NCI-H82 treated with DMSO at 0.1 percent for 48 hours (cell line): ENCODE data around the gene MAP3K9.

Experiments
- DNase-seq: peaks from one replicate; lab custom pipeline; 2025; ENCODE audit not compliant: unreplicated experiment; lab: John Stamatoyannopoulos, UW

MAP3K9 gene

DNA sequence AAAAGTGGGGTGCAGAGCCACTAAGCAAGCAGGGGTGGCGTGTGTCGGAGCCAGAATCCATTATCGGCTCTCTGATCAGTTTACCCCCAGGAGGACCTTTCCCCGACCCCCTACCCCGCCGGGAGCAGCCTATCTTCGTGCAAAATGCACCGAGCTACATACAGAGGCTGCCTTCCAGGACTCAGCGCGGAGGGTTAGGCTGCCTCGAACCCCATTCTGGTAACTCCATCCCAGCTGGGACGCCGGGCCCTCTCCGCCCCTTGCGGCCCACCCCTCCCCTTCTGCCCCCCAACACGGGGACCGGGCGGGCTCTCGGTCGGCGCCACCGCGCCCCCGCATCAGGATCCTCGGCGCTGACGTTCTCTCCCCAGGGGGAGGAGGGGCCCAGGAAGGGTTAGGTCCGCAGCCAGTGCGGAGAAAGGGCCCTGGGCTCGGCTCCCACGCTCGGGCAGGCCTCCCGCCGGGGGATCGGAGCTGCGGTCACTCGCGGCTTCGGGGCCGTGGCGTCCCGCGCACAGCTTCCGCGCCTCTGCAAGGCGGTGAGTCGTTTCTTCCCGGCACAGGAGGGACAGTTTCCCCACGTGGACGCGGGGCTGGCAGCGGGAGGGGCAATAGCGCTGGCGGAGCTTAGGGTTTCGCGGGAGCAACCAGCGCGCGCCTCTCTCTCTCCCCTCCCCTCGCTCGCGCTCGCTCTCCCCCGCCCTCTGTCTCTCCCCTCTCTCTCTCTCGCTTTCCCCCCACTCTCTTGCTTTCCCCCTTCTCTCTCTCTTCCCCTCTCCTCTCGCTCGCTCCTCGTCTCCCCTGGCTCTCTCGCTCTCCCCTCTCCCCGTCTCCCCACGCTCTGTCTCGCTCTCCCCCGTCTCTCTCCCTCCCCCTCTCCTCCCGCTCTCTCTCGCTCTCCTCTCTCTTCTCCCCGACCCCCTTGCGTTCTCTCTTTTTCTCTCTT, 12.5 kb upstream of the MAP3K9 start:
- peak; percentile 21 for DNase-seq

DNA sequence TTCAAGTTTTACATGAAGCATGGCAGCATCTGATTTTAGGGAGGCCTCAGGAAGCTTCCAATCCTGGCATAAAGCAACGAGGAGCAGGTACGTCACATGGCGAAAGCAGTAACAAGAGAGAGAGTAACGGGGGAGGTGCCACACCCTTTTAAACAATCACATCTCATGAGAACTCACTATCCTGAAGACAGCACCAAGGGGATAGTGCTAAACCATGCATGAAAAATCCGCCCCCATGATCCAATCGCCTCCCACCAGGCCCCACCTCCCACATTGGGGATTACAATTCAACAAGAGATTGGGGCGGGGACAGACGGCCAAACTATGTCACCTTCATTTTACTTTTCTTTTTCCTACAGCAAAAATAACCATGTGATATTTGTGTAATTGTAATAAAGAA, 7.2 kb upstream of the MAP3K9 start:
- DNase-seq = peak; percentile 25

DNA sequence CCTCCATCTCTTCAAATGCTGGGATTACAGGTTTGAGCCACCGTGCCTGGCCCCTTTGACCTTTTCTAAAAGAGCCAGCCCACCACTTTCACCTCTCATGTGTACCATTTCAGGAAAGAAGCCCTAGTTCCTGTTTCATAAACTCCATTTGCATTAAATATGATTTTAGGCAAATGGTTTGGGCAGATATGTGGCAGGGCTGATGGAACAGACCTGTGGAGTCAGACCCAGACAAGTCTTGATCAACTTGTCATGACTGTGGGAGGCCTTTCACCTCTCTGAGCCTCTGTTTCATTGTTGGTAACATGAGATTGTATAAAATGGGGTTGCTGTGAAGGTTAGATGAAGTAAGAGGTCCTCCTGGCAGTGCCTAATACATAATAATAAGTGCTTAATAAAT, 5.2 kb upstream of the MAP3K9 start:
- DNase-seq = no peak

GRCh38 chr14:70812124-70812818, 3.0 kb upstream of the MAP3K9 start:
- DNase-seq = no peak

DNA sequence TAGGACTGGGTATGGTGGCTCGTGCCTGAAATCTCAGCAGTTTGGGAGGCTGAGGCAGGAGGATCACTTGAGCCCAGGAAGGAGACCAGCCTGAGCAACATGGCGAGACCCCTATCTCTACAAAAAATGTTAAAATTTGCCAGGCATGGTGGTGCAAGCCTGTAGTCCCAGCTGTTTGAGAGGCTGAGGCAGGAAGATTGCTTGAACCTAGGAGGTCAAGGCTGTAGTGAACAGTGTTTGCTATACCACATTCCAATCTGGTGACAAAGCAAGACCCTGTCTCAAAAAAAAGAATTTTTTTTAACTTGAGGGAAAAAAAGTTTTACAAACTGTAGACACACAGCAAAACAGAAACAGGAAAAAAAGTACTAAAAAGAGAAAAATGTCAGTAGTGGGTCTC, 2.3 kb upstream of the MAP3K9 start:
- no peak for DNase-seq

GRCh38 chr14:70811050-70811449, 1.7 kb upstream of the MAP3K9 start:
- no peak for DNase-seq

DNA sequence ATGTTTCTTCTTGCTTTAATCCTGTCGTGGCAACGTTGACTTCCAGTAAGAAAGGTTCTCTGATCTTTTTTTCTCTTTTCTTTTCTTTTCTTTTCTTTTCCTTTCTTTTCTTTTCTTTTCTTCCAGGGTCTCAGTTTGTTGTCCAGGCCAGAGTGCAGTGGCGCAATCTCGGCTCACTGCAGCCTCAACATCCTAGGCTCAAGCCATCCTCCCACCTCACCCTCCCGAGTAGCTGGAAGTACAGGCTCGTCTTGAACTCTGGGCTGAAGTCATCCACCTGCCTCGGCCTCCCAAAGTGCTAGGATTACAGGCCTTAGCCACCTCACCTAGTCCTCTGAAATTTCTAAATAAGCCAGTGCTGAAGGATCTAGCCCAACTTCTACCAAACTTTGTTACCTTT, 1.3 kb upstream of the MAP3K9 start:
- DNase-seq = no peak

DNA sequence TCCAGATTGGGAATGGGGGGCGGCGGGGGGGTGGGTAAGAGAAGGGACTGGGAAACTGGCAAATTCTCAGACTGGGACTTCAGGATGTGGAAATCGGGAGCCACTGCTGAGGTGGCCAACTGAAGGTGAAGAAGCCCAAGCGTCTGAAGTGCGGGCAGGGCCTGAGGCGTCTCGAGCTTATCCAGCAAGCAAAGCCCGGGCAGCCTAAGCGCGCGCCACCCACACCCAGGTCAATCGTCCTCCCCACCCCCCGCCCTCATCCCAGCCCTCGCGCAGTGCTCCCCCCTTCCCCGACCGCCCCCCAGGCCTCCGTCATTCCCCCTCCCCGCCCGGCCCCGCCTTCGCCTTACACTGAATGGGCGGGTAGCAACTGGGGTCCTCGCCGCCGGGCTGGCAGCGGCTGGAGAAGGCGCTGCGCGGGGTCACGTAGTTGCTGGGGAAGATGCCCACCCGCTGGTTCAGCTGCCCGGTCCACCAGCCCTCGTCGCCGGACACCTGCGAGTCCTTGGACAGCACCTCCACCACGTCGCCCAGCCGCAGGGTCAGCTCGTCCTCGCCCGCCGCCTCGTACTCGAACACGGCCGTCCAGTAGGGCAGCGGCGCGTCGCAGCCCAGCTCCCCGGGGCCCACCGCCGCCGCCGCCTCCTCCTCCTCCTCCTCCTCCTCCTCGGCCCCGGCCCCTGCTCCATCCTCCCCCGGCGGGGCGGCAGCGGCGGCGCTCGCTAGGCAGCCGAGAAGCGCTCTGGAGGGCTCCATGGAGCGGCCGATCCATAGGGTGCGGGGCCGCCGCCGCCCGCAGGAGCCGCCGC, 693 bp downstream of the MAP3K9 start:
- DNase-seq = no peak

DNA sequence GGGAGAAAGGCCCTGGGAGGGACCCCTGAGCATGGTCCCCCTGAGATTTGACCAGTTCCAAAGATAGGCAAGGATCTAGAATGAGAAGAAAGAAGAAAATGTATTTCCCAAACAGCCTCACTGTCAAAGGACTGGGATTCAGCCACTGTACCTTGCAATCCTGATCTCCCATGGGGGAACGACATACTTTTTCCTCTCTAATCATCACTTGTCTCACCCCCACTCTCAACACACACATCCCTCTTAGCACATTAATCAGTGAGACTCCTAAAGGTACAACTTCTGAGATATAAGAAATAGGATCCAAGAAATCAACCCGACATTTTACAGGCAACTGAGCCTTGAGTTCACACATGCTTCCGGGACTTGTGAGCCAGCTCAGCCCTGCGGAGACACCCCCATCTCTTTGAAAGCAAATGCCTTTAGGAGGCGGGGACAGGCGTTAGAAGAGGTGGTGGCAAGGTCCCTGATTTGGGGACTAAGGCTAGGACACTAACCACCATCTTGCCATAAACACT, 1.4 kb downstream of the MAP3K9 start:
- no peak for DNase-seq

DNA sequence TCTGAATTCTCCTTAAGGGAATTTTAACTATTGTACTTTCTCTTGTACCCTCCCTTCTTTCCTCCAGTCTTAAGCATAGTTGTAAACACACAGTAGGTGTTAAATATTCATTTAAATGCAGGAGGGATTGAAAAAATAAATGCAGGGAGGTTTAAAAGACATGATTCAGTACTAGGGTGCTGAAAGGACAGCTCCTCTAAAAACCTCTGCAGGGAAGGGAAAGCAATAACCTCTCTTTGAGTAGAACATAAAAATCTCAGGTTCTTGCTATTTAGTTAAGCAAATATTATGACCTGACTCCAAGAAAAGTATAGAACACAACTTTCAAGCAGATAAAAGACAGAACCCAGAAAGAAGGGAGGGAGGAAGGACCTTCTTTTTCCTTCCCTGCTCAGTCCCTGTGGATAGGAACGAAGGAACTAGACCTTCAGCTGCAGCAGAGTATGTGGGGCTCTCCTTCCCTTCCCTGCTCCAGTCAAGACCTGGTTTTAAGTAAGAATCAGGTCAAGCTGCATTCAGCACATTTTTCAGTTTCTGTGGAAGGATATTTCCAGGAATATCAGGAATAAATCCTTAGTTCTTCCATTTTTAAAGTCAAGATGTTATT, 4.7 kb downstream of the MAP3K9 start:
- no peak for DNase-seq

DNA sequence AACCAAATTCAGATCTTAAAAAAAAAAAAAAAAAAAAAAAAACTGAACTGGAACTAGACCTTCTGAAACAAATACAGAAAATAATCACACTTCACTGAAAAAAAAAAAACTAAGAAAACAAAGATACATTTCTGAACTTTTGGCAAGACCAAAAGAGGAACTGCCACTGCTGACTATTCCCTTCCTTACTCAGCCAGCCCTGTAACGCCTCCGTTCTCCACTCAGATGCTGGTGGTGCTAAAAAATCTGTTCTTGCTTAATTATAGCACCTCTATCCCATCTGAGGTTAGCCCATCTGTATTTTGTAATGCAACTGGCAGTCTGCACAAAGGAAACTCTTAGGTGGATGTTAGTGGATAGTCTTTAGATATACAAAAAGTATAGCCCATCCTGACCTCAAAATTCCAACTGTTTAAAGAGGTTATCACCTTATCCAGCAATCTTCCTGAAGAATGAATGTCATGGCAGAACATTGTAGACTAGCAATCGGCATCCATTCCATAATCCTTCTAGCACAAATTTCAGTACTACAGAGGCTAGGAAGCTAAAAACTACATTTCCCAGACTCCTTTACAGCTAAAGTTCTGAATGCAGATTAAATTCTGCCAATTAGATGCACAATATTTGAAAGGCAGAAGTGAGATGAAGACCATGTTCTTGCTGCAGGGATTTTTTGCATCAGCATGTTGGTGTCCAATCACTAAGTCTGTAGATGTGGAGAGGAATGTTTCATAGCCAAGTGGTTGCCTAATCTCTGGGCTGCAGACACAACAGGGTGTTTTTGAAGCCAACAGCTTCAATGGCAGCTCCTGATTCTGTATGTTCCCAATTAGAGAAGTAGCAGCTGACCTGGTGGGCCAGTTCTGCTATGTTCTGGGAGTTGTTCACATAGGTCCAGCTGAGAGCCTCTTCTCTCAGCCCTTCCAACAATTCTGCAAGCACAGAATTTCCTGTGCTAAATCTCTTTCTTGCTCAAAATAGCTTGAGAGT, 5.7 kb downstream of the MAP3K9 start:
- DNase-seq = no peak

DNA sequence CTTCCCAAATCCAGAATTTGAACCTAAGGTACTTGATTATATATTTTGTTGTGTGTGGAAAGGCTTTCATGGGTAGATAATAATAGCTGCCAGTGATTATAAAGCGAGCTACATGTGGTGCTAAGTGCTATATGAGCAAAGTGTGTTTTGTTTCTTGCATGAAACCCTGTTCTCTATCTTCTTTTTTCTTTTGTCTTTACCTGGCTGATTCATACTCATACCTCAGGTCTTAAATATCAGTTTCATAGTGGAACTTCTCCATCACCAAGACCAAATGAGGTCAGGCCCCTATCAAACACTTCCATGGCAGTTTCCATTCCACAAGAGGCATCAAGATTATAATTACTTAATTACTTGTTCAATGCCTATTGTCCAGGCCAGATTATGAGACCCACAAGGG, 6.9 kb downstream of the MAP3K9 start:
- no peak for DNase-seq

DNA sequence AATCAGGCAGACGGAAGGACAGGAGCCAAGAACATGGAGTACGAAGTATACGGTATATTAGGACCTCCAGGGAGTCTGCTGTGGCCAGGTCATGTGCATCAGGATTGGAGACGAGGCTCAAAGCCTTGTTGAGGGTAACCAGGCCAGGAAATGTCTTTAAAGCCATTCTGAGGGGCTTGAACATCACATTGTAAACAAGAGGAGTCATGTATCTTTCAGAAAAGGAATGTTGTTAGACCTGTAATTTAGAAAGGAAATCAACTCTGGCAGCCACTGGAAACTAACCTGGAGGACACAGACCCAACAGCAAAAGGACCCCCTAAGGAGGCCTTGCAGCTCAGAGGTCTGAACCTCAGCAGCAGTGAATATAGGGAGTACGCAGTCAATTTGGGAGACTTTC, 7.5 kb downstream of the MAP3K9 start:
- DNase-seq = no peak

- no peak for DNase-seq
Observed at GRCh38 chr14:70796551-70796950, 12.8 kb downstream of the MAP3K9 start.

- DNase-seq = no peak
Observed at GRCh38 chr14:70794294-70794693, 15.0 kb downstream of the MAP3K9 start.

- DNase-seq = no peak
Observed at GRCh38 chr14:70793637-70794036, 15.7 kb downstream of the MAP3K9 start.

DNA sequence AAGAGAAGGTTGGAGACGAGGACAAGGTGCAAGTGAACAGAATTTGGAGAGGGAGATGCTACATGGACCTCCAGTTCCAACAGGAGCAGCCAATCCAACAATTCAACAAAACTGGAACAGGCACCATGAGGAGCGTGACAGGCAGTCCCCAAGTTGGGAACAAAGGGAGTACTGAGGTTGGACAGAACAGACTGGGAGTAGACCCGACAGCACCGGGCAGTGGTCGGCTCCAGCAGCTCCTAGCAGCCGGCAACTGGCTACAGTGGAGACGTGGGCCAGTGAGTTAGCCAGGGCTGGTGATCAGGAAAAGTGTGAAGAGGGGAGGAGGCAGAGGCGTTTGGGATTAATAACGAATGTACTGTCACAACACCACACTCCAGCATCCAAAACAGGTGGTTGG, 16.4 kb downstream of the MAP3K9 start:
- peak; percentile 84 for DNase-seq

DNA sequence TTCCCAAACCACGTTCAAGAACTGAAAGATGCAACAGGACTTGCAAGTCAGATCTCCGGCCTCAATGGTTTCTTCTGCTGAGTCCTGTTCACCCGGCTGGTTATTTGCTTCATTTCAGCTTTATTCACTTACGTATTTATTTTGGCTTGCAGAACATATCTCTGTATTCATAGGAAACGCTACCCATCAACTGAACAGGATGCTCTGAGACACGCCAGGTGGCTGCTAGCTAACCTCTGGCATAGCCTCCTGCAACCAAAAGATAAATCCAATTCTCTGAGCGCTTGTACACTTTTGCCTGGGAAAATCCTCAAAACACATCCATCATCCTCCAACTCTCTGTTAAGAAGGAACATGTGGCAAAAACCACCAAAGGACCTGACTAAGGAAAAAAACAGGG, 17.3 kb downstream of the MAP3K9 start:
- no peak for DNase-seq

DNA sequence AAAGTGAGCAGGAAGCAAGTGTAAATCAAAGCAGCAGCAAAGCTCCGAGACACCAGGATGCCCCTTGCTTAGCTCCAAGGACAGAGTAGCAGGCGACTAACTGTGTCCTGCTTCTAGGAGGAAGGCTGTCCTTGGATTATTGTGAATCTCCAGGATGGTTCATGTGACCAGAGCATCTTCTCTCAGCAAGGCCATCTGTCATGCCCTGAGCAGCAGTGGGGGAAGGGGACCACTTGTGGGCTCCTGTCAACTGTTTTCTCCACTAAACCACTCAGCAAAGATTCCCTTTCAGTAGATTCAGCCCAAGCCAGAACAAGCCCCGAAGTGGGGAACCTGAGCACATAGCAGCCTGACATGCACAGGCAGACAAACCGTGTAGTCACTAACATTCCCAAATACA, 19.4 kb downstream of the MAP3K9 start:
- DNase-seq = peak; percentile 46

DNA sequence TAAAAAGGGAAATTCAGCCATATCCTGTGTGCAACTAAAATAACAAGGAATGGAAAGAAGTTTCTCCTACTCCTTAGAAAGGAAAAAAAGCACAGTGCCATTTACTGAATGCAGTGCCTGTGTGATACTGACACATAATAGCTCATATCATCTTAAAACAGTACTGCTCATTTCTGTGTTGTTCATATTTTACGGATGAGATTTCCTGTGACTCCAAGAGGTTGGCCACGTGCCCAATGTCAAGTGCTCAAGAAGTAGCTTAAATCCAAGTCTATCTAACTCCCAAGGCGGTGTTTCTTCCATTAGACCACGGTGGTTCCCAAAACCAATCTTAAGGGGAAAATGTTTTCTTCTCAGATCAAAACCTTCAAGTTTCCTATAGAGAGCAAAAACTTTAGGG, 20.0 kb downstream of the MAP3K9 start:
- DNase-seq = no peak
